ENCODE measurements around the gene GJD3.

DNA sequence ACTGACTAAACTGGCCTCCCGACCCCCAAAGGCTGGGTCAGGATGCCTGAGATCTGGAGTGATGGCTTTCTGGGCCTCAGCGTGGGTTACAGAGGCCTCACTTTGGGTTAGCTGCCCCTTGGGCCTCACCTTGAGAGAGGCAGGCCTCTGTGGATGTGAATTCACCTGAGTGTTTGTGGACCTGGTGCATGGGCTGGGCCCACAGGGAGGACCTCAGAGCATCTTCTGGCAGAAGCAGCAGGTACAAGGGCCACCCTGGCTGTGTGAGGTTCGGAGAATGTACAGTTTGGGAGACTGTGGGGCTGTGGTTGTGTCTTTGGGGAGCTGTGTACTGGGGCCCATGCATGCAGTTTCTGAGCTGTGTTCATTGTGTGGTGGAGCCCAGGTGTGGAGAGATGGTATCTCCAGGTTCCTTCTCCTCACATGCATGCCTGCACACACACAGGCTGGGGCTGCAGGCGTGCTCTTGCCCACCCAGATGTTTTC is 37.2 kb downstream of the GJD3 start:
- no peak for TF ChIP-seq SIN3A (IDR thresholded peaks at IDR 0.05; ENCODE audit: borderline replicate concordance, insufficient read depth, low read length)
- no peak for TF ChIP-seq REST (IDR thresholded peaks at IDR 0.05; ENCODE audit: insufficient read depth in 1 of 2, low read depth in 2 of 2, low read length in 2 of 2)
